H1 (cell line): ENCODE data around the gene ANXA6.

Experiments
- CTCF ChIP-seq, 3 experiments: IDR thresholded peaks; 1 replicate in 2 of 3; 2 replicates in 1 of 3; pipeline versions ENCODE4 v1.5.1 to v1.6.1; 2011; ENCODE audit warnings: low read length in 3 of 3, mild to moderate bottlenecking in 3 of 3, inconsistent platforms in 2 of 3, low read depth in 1 of 3, moderate library complexity in 1 of 3; ENCODE audit not compliant: insufficient read depth in 1 of 3; ENCODE audit errors: control extremely low read depth in 1 of 3
- KDM1A ChIP-seq: fragments of 200-600, 300-600 bp; sonication (generic); IDR thresholded peaks from 2 replicates; pipeline ENCODE4 v1.7.1; 2016; ENCODE audit warnings: mild to moderate bottlenecking, low read length, borderline replicate concordance
- SIX5 ChIP-seq: IDR thresholded peaks from 2 replicates; pipeline ENCODE4 v1.6.1; 2011; ENCODE audit warnings: mild to moderate bottlenecking, low read depth, low read length
- TBP ChIP-seq: IDR thresholded peaks from 2 replicates; pipeline ENCODE4 v1.6.1; 2011; ENCODE audit warnings: low read depth, low read length, improper control_type of control experiment
- TCF12 ChIP-seq: IDR thresholded peaks from 2 replicates; pipeline ENCODE4 v1.6.1; 2011; ENCODE audit warnings: low read depth, mild to moderate bottlenecking, low read length

- no peak for TF ChIP-seq CTCF (IDR thresholded peaks at IDR 0.05; ENCODE audit: control extremely low read depth in 1 of 3, insufficient read depth in 1 of 3, low read depth in 1 of 3, low read length in 3 of 3)
- no peak for TF ChIP-seq SIX5
- TF ChIP-seq KDM1A, result no peak
- no peak for TF ChIP-seq TBP
- TF ChIP-seq TCF12, result no peak
Observed at GRCh38 chr5:151139646-151140045, 17.9 kb downstream of the ANXA6 start.
